ENCODE data around the gene P2RY2.
"Not testable (repeated sequence)": the region's sequence is repeated elsewhere in the genome, so short reads cannot be mapped to it uniquely, and the experiment has no call there.

P2RY2 gene

GRCh38 chr11:73271936-73272679, 54.0 kb downstream of the P2RY2 start, which contains the start of gene P2RY6:
Gene P2RY6, plus strand, starts transcription at chr11:73272338. Its CDS starts 24,181 bp downstream, at chr11:73296519.
- no peak for TF ChIP-seq GATA1 (IDR thresholded peaks at IDR 0.05; ENCODE audit: low read depth, low read length)
- no peak for TF ChIP-seq POLR2A (IDR thresholded peaks at IDR 0.05; ENCODE audit: low read length)
- DNase-seq = peak in 1 of 2 experiments; percentile 9

- no peak for DNase-seq
- TF ChIP-seq GATA1 (IDR thresholded peaks at IDR 0.05; ENCODE audit: low read depth, low read length) = no peak
- TF ChIP-seq POLR2A (IDR thresholded peaks at IDR 0.05; ENCODE audit: low read length) = no peak
These were observed 54.6 kb downstream of the P2RY2 start for GRCh38 chr11:73272680-73273038.

- DNase-seq = no peak
- TF ChIP-seq POLR2A (IDR thresholded peaks at IDR 0.05; ENCODE audit: low read length) (no peak), GATA1 (IDR thresholded peaks at IDR 0.05; ENCODE audit: low read depth, low read length) (no peak)
These were observed 55.3 kb downstream of the P2RY2 start for GRCh38 chr11:73273222-73273895.

GRCh38 chr11:73274191-73274590, 56.1 kb downstream of the P2RY2 start:
- not testable (repeated sequence) for DNase-seq

- no peak for TF ChIP-seq GATA1 (IDR thresholded peaks at IDR 0.05; ENCODE audit: low read depth, low read length)
- TF ChIP-seq POLR2A (IDR thresholded peaks at IDR 0.05; ENCODE audit: low read length) = no peak
- DNase-seq = no peak
These were observed 56.8 kb downstream of the P2RY2 start for GRCh38 chr11:73274722-73275380.

GRCh38 chr11:73275381-73275750, 57.3 kb downstream of the P2RY2 start:
- DNase-seq = no peak
- no peak for TF ChIP-seq GATA1 (IDR thresholded peaks at IDR 0.05; ENCODE audit: low read depth, low read length)
- TF ChIP-seq POLR2A (IDR thresholded peaks at IDR 0.05; ENCODE audit: low read length) = no peak

- DNase-seq = no peak
- no peak for TF ChIP-seq GATA1 (IDR thresholded peaks at IDR 0.05; ENCODE audit: low read depth, low read length)
- no peak for TF ChIP-seq POLR2A (IDR thresholded peaks at IDR 0.05; ENCODE audit: low read length)
These were observed 59.4 kb downstream of the P2RY2 start for GRCh38 chr11:73277467-73277866.

GRCh38 chr11:73280626-73281025, 62.5 kb downstream of the P2RY2 start:
- no peak for DNase-seq
- no peak for TF ChIP-seq POLR2A (IDR thresholded peaks at IDR 0.05; ENCODE audit: low read length)
- TF ChIP-seq GATA1 (IDR thresholded peaks at IDR 0.05; ENCODE audit: low read depth, low read length) = no peak

GRCh38 chr11:73281201-73281741, 63.2 kb downstream of the P2RY2 start:
- no peak for TF ChIP-seq GATA1 (IDR thresholded peaks at IDR 0.05; ENCODE audit: low read depth, low read length)
- TF ChIP-seq POLR2A (IDR thresholded peaks at IDR 0.05; ENCODE audit: low read length) = no peak
- no peak for DNase-seq

GRCh38 chr11:73281796-73282660, 63.9 kb downstream of the P2RY2 start:
- DNase-seq = no peak
- TF ChIP-seq GATA1 (IDR thresholded peaks at IDR 0.05; ENCODE audit: low read depth, low read length) (no peak), POLR2A (IDR thresholded peaks at IDR 0.05; ENCODE audit: low read length) (no peak)

GRCh38 chr11:73283276-73284000, 65.4 kb downstream of the P2RY2 start:
- no peak for TF ChIP-seq GATA1 (IDR thresholded peaks at IDR 0.05; ENCODE audit: low read depth, low read length)
- DNase-seq = no peak

GRCh38 chr11:73284106-73284505, 66.0 kb downstream of the P2RY2 start:
- no peak for DNase-seq
- TF ChIP-seq POLR2A (IDR thresholded peaks at IDR 0.05; ENCODE audit: low read length) (no peak), GATA1 (IDR thresholded peaks at IDR 0.05; ENCODE audit: low read depth, low read length) (no peak)

- TF ChIP-seq POLR2A (IDR thresholded peaks at IDR 0.05; ENCODE audit: low read length) (no peak), GATA1 (IDR thresholded peaks at IDR 0.05; ENCODE audit: low read depth, low read length) (no peak)
- DNase-seq = no peak
These were observed 67.6 kb downstream of the P2RY2 start for GRCh38 chr11:73285721-73286120.

Data from erythroblast (primary cell).